SK-N-SH (cell line): ENCODE data around the gene SLC5A12. TPM values are rescaled to one million over a fixed set of nuclear protein-coding genes. Genes with fewer than 3 reads are reported as not detected.

Experiments used
- CTCF ChIA-PET: fragments of 300-600, 350-600 bp; formaldehyde crosslinking; extraction: SDS; loops from one replicate; lab custom pipeline; 2021; lab: Yijun Ruan, JAX
- POLR2A ChIA-PET: fragments of 350-600 bp; sonication (Branson Sonifier 250); formaldehyde crosslinking; extraction: SDS; loops from one replicate; lab custom pipeline; 2020; ENCODE audit warnings: antibody characterized with exemption, inconsistent platforms; lab: Yijun Ruan, JAX
- DNase-seq: peaks from one replicate; pipeline ENCODE4 v3.0.0; 2012
- H2AFZ ChIP-seq: fragments of 200-600 bp; sonication (generic); 2 replicates; pipeline ENCODE4 v1.8.1; 2016; ENCODE audit warnings: antibody characterized with exemption, mild to moderate bottlenecking, low read depth
- H3F3A ChIP-seq: fragments of 200-600 bp; sonication (generic); replicated peaks from 2 replicates; pipeline ENCODE3; 2016; ENCODE audit warnings: antibody characterized with exemption, mild to moderate bottlenecking; ENCODE audit not compliant: insufficient read depth
- H3K27ac ChIP-seq, 2 experiments: fragments of 200-500 bp in 1 of 2; fragments of 200-600 bp in 1 of 2; sonication (Bioruptor generic) in 1 of 2; sonication (generic), shearing (Covaris generic) in 1 of 2; 2 replicates each; pipeline versions ENCODE4 v1.5.1 to v1.6.1; 2014 to 2016; ENCODE audit warnings: low read depth in 2 of 2, inconsistent platforms in 1 of 2, low read length in 1 of 2, mild to moderate bottlenecking in 1 of 2, mixed read lengths in 1 of 2
- H3K27me3 ChIP-seq: fragments of 200-600 bp; sonication (generic), shearing (Covaris generic); 2 replicates; pipeline ENCODE4 v1.6.1; 2016; ENCODE audit warnings: mixed run types; ENCODE audit not compliant: insufficient read depth
- H3K36me3 ChIP-seq, 2 experiments: fragments of 200-500 bp in 1 of 2; fragments of 200-600 bp in 1 of 2; sonication (Bioruptor generic) in 1 of 2; sonication (generic) in 1 of 2; replicated peaks in 1 of 2; 2 replicates each; pipeline versions ENCODE3 to v1.5.1; 2014 to 2016; ENCODE audit warnings: low read length in 1 of 2, mild to moderate bottlenecking in 1 of 2; ENCODE audit not compliant: insufficient read depth in 2 of 2, control insufficient read depth in 1 of 2
- H3K4me1 ChIP-seq, 2 experiments: fragments of 200-500 bp in 1 of 2; fragments of 200-600 bp in 1 of 2; sonication (Bioruptor generic) in 1 of 2; sonication (generic), shearing (Covaris generic) in 1 of 2; 2 replicates each; pipeline versions ENCODE4 v1.5.1 to v1.6.1; 2014 to 2016; ENCODE audit warnings: low read depth in 1 of 2, low read length in 1 of 2, mixed run types in 1 of 2; ENCODE audit not compliant: insufficient read depth in 2 of 2, control insufficient read depth in 1 of 2
- H3K4me2 ChIP-seq: fragments of 200-600 bp; sonication (generic), shearing (Covaris generic); 2 replicates; pipeline ENCODE4 v1.6.1; 2017; ENCODE audit warnings: mixed run types
- H3K4me3 ChIP-seq, 2 experiments: fragments of 200-500 bp in 1 of 2; fragments of 200-600 bp in 1 of 2; sonication (Bioruptor generic) in 1 of 2; sonication (generic), shearing (Covaris generic) in 1 of 2; 2 replicates each; pipeline versions ENCODE4 v1.5.1 to v1.8.1; 2014 to 2016; ENCODE audit warnings: low read depth in 2 of 2, inconsistent platforms in 1 of 2, low read length in 1 of 2, mild to moderate bottlenecking in 1 of 2, mixed read lengths in 1 of 2, moderate library complexity in 1 of 2
- H3K79me2 ChIP-seq: fragments of 200-600 bp; sonication (generic); 2 replicates; pipeline ENCODE4 v1.8.1; 2017; ENCODE audit warnings: mild to moderate bottlenecking; ENCODE audit not compliant: insufficient read depth
- H3K9ac ChIP-seq: fragments of 200-600 bp; sonication (generic); 2 replicates; pipeline ENCODE4 v1.6.1; 2017; ENCODE audit warnings: mixed run types
- H3K9me2 ChIP-seq: fragments of 200-600 bp; sonication (generic); 2 replicates; pipeline ENCODE4 v1.6.1; 2017; ENCODE audit warnings: mixed run types
- H3K9me3 ChIP-seq: fragments of 200-600 bp; sonication (generic); 2 replicates; pipeline ENCODE4 v1.6.1; 2017; ENCODE audit warnings: mixed run types, mild to moderate bottlenecking, moderate library complexity
- H4K20me1 ChIP-seq: fragments of 200-600 bp; sonication (generic); 2 replicates; pipeline ENCODE4 v1.6.1; 2017; ENCODE audit warnings: mild to moderate bottlenecking, mixed run types; ENCODE audit not compliant: insufficient read depth
- EP300 ChIP-seq, 2 experiments: IDR thresholded peaks; 2 replicates each; pipeline versions ENCODE4 v1.4.0 to v1.6.1; 2012; ENCODE audit warnings: borderline replicate concordance in 1 of 2, low read depth in 1 of 2, low read length in 1 of 2
- FOXM1 ChIP-seq: IDR thresholded peaks from 2 replicates; pipeline ENCODE4 v1.4.0; 2012; ENCODE audit warnings: low read depth, mild to moderate bottlenecking
- GABPA ChIP-seq: IDR thresholded peaks from 2 replicates; pipeline ENCODE4 v1.4.0; 2012; ENCODE audit warnings: low read depth, mild to moderate bottlenecking
- MXI1 ChIP-seq: IDR thresholded peaks from 2 replicates; pipeline ENCODE4 v1.6.1; 2012; ENCODE audit warnings: mild to moderate bottlenecking, low read depth, low read length, improper control_type of control experiment
- RAD21 ChIP-seq: IDR thresholded peaks from 2 replicates; pipeline ENCODE4 v1.6.1; 2012; ENCODE audit warnings: mild to moderate bottlenecking, low read length
- RCOR1 ChIP-seq: fragments of 150-350 bp; IDR thresholded peaks from 2 replicates; pipeline ENCODE4 v1.6.1; 2017; ENCODE audit warnings: antibody characterized with exemption, low read length
- RFX5 ChIP-seq: IDR thresholded peaks from 2 replicates; pipeline ENCODE4 v1.6.1; 2012; ENCODE audit warnings: mild to moderate bottlenecking, improper control_type of control experiment, low read length
- RXRA ChIP-seq: IDR thresholded peaks from 2 replicates; pipeline ENCODE4 v1.4.0; 2012; ENCODE audit warnings: low read depth, mild to moderate bottlenecking, borderline replicate concordance
- SMC3 ChIP-seq: IDR thresholded peaks from 2 replicates; pipeline ENCODE4 v1.6.1; 2012; ENCODE audit warnings: low read depth, low read length, improper control_type of control experiment
- TCF12 ChIP-seq: IDR thresholded peaks from 2 replicates; pipeline ENCODE4 v1.4.0; 2012
- WGBS: methylation state at CpG from one replicate; pipeline ENCODE4 v1.1.6; 2017; ENCODE audit warnings: low lambda C conversion rate; 5-methylcytosine and 5-hydroxymethylcytosine counted together
- polyA plus RNA-seq, 3 experiments: library from polyadenylated mRNA; depleted of rRNA; stranded (reverse); fragments of >200 nt; gene quantifications; 2 replicates each; pipeline ENCODE4 v1.2.3, GENCODE V29; 2012
- TF ChIP-seq, protein P1 (sequence below): fragments of 200-600 bp; sonication (generic); IDR thresholded peaks from 2 replicates; pipeline ENCODE4 v1.6.1; 2017; ENCODE audit warnings: antibody characterized with exemption, mild to moderate bottlenecking, moderate library complexity
- TF ChIP-seq, protein P2 (sequence below): fragments of 150-350 bp; IDR thresholded peaks from 2 replicates; pipeline ENCODE4 v1.6.1; 2016; ENCODE audit warnings: mild to moderate bottlenecking, low read depth, low read length
- TF ChIP-seq, protein P3 (sequence below): IDR thresholded peaks from 2 replicates; pipeline ENCODE4 v1.4.0; 2012; ENCODE audit warnings: low read depth, borderline replicate concordance
- TF ChIP-seq, protein P4 (sequence below): IDR thresholded peaks from 2 replicates; pipeline ENCODE4; 2012
- TF ChIP-seq, protein P5 (sequence below): IDR thresholded peaks from 2 replicates; pipeline ENCODE4 v1.4.0; 2012; ENCODE audit warnings: low read depth, borderline replicate concordance
- TF ChIP-seq, protein P6 (sequence below): fragments of 150-350 bp; IDR thresholded peaks from 2 replicates; pipeline ENCODE4 v1.6.1; 2017; ENCODE audit warnings: antibody characterized with exemption, low read length, low read depth, borderline replicate concordance

SLC5A12 gene
- polyA plus RNA-seq, 1 of the 3 experiments (the other 2 are of a cell fraction): 0.03 TPM

DNA sequence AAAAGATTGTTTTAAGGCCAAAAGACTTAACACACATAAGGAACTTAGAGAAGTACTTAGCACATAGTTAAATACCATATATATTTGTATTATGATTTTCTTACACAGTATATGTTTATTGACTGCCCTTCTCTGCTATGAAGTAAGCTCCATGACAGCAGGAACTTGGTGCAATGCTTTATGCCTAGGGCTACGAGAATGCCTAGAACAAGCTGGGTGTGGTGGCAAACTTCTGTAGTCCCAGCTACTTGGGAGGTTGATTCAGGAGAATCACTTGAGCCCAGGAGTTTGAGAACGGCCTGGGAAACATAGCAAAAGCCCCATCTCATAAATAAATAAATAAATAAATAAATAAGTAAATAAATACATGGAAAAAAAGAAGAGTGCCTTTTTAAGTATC lies 1.9 kb downstream of the SLC5A12 start:
- no peaks in the 10 kb centered on the region for H3K9me2 ChIP-seq
- DNase-seq: no peak
- no peaks in the 10 kb centered on the region for H3F3A ChIP-seq
- ChIA-PET POLR2A (no interaction called here), CTCF (no interaction called here)
- H3K9ac ChIP-seq: no peak overlapping the region
- H4K20me1 ChIP-seq: no peaks in the 10 kb centered on the region
- H2AFZ ChIP-seq: no peak overlapping the region
- H3K4me1 ChIP-seq: no peaks in the 10 kb centered on the region
- H3K4me3 ChIP-seq: no peak overlapping the region
- H3K4me2 ChIP-seq: no peak overlapping the region
- no peaks in the 10 kb centered on the region for H3K9me3 ChIP-seq
- H3K27me3 ChIP-seq: no peaks in the 10 kb centered on the region
- WGBS: 56% methylated on average over 2 of the region's 2 CpGs
- H3K36me3 ChIP-seq: no peaks in the 10 kb centered on the region
- no peak overlapping the region for H3K27ac ChIP-seq
- H3K79me2 ChIP-seq: no peaks in the 10 kb centered on the region
- TF ChIP-seq GABPA (no peak), RFX5 (no peak), EP300 (IDR thresholded peaks at IDR 0.05; ENCODE audit: borderline replicate concordance in 1 of 2, low read depth in 1 of 2, low read length in 1 of 2) (no peak), TCF12 (no peak)
- TF ChIP-seq, protein P1, sequence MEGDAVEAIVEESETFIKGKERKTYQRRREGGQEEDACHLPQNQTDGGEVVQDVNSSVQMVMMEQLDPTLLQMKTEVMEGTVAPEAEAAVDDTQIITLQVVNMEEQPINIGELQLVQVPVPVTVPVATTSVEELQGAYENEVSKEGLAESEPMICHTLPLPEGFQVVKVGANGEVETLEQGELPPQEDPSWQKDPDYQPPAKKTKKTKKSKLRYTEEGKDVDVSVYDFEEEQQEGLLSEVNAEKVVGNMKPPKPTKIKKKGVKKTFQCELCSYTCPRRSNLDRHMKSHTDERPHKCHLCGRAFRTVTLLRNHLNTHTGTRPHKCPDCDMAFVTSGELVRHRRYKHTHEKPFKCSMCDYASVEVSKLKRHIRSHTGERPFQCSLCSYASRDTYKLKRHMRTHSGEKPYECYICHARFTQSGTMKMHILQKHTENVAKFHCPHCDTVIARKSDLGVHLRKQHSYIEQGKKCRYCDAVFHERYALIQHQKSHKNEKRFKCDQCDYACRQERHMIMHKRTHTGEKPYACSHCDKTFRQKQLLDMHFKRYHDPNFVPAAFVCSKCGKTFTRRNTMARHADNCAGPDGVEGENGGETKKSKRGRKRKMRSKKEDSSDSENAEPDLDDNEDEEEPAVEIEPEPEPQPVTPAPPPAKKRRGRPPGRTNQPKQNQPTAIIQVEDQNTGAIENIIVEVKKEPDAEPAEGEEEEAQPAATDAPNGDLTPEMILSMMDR: no peak
- TF ChIP-seq, protein P2, sequence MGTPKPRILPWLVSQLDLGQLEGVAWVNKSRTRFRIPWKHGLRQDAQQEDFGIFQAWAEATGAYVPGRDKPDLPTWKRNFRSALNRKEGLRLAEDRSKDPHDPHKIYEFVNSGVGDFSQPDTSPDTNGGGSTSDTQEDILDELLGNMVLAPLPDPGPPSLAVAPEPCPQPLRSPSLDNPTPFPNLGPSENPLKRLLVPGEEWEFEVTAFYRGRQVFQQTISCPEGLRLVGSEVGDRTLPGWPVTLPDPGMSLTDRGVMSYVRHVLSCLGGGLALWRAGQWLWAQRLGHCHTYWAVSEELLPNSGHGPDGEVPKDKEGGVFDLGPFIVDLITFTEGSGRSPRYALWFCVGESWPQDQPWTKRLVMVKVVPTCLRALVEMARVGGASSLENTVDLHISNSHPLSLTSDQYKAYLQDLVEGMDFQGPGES: no peak
- TF ChIP-seq, protein P3, sequence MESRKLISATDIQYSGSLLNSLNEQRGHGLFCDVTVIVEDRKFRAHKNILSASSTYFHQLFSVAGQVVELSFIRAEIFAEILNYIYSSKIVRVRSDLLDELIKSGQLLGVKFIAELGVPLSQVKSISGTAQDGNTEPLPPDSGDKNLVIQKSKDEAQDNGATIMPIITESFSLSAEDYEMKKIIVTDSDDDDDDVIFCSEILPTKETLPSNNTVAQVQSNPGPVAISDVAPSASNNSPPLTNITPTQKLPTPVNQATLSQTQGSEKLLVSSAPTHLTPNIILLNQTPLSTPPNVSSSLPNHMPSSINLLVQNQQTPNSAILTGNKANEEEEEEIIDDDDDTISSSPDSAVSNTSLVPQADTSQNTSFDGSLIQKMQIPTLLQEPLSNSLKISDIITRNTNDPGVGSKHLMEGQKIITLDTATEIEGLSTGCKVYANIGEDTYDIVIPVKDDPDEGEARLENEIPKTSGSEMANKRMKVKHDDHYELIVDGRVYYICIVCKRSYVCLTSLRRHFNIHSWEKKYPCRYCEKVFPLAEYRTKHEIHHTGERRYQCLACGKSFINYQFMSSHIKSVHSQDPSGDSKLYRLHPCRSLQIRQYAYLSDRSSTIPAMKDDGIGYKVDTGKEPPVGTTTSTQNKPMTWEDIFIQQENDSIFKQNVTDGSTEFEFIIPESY: no peak

DNA sequence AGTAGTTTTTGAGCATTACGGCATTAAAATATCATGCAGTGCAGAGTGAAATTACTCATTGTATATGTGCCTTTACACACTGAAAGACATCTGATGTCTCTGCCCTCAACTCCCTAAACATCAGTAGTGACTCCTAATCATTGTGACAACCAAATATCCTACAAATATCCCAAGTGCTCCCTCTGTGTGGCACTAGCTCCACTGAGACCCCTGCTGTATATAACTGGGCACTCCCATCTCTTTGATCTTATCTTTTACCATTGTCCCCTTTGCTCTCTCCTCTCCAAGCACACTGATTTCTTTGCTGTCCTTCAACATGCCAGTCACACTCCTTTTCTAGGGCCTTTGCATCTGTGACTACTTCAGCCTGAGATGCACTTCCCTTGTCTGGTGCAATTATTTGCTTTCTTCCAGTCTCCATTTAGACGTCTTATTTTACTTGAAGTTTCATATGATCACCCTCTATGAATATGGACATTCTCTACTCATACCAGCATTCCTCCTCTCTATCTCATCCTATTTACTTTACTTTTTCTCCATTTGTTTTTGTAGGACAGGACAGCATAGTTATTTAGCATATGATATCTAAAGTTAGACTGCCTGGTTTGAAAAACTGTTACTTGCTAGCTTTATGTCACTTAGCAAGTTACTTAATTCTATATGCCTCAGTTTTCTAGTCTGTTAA lies 2.4 kb downstream of the SLC5A12 start:
- Histone ChIP-seq H2AFZ (no peak overlapping the region), H4K20me1 (no peaks in the 10 kb centered on the region), H3K4me1 (no peaks in the 10 kb centered on the region), H3K4me2 (no peak overlapping the region), H3K9ac (no peak overlapping the region), H3K4me3 (no peak overlapping the region), H3K36me3 (no peaks in the 10 kb centered on the region), H3K9me3 (no peaks in the 10 kb centered on the region), H3K27me3 (no peaks in the 10 kb centered on the region), H3K79me2 (no peaks in the 10 kb centered on the region), H3F3A (no peaks in the 10 kb centered on the region), H3K27ac (no peak overlapping the region), H3K9me2 (no peaks in the 10 kb centered on the region)
- DNase-seq: no peak
- WGBS: 86% methylated on average over 2 of the region's 2 CpGs
- POLR2A ChIA-PET: no interaction called here
- CTCF ChIA-PET: no interaction called here
- TF ChIP-seq RXRA (no peak), RAD21 (no peak), RCOR1 (no peak), SMC3 (no peak), MXI1 (no peak), FOXM1 (no peak)
- TF ChIP-seq, protein P4, sequence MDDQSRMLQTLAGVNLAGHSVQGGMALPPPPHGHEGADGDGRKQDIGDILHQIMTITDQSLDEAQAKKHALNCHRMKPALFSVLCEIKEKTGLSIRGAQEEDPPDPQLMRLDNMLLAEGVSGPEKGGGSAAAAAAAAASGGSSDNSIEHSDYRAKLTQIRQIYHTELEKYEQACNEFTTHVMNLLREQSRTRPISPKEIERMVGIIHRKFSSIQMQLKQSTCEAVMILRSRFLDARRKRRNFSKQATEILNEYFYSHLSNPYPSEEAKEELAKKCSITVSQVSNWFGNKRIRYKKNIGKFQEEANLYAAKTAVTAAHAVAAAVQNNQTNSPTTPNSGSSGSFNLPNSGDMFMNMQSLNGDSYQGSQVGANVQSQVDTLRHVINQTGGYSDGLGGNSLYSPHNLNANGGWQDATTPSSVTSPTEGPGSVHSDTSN: no peak
- TF ChIP-seq, protein P3: no peak
- TF ChIP-seq, protein P5, sequence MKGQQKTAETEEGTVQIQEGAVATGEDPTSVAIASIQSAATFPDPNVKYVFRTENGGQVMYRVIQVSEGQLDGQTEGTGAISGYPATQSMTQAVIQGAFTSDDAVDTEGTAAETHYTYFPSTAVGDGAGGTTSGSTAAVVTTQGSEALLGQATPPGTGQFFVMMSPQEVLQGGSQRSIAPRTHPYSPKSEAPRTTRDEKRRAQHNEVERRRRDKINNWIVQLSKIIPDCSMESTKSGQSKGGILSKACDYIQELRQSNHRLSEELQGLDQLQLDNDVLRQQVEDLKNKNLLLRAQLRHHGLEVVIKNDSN: no peak
- TF ChIP-seq, protein P6, sequence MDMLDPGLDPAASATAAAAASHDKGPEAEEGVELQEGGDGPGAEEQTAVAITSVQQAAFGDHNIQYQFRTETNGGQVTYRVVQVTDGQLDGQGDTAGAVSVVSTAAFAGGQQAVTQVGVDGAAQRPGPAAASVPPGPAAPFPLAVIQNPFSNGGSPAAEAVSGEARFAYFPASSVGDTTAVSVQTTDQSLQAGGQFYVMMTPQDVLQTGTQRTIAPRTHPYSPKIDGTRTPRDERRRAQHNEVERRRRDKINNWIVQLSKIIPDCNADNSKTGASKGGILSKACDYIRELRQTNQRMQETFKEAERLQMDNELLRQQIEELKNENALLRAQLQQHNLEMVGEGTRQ: no peak
